HG03175 (cell line): ENCODE results near the gene SMIM27.
A peak's percentile ranks its signal among the peaks of the same experiment; 100 is the strongest.

Source experiments
- ATAC-seq: cut with Tn5 transposase; IDR thresholded peaks from one replicate; pipeline ENCODE4 v1.9.1; 2021; ENCODE audit warnings: mild to moderate bottlenecking, moderate library complexity; ENCODE audit not compliant: unreplicated experiment

SMIM27 gene

GRCh38 chr9:32554107-32554506 lies 2.0 kb downstream of the SMIM27 start:
- ATAC-seq: no peak

GRCh38 chr9:32554591-32554990 lies 2.5 kb downstream of the SMIM27 start:
- ATAC-seq: no peak

- ATAC-seq: no peak
Observed at GRCh38 chr9:32558408-32558934, 6.3 kb downstream of the SMIM27 start.

GRCh38 chr9:32565967-32566366 lies 13.8 kb downstream of the SMIM27 start:
- ATAC-seq: no peak

- ATAC-seq: no peak
Observed at GRCh38 chr9:32566770-32567169, 14.6 kb downstream of the SMIM27 start.

- ATAC-seq: no peak
Observed at GRCh38 chr9:32570262-32570661, 18.1 kb downstream of the SMIM27 start.

GRCh38 chr9:32571969-32572899 lies 20.1 kb downstream of the SMIM27 start:
- peak; percentile 93 for ATAC-seq

- ATAC-seq: peak; percentile 87
Observed at GRCh38 chr9:32572900-32573523, 20.9 kb downstream of the SMIM27 start, which contains the start of gene NDUFB6. Gene NDUFB6, minus strand, starts transcription at chr9:32573159. Its CDS starts 99 bp downstream, at chr9:32573060.

- ATAC-seq: no peak
Observed at GRCh38 chr9:32573821-32574220, 21.7 kb downstream of the SMIM27 start.

- ATAC-seq: no peak
Observed at GRCh38 chr9:32574858-32575257, 22.7 kb downstream of the SMIM27 start.

GRCh38 chr9:32577316-32577715 lies 25.2 kb downstream of the SMIM27 start:
- no peak for ATAC-seq

- ATAC-seq: no peak
Observed at GRCh38 chr9:32578976-32579375, 26.8 kb downstream of the SMIM27 start.

- peak; percentile 64 for ATAC-seq
Observed at GRCh38 chr9:32579706-32580331, 27.7 kb downstream of the SMIM27 start.

- ATAC-seq: no peak
Observed at GRCh38 chr9:32580631-32581300, 28.6 kb downstream of the SMIM27 start.

GRCh38 chr9:32581512-32582143 lies 29.5 kb downstream of the SMIM27 start:
- ATAC-seq: peak; percentile 38

- no peak for ATAC-seq
Observed at GRCh38 chr9:32584784-32585183, 32.7 kb downstream of the SMIM27 start.

- no peak for ATAC-seq
Observed at GRCh38 chr9:32587901-32588300, 35.8 kb downstream of the SMIM27 start.

GRCh38 chr9:32589083-32589723 lies 37.1 kb downstream of the SMIM27 start:
- ATAC-seq: no peak

GRCh38 chr9:32590476-32590875 lies 38.3 kb downstream of the SMIM27 start:
- no peak for ATAC-seq

- no peak for ATAC-seq
Observed at GRCh38 chr9:32590898-32591297, 38.8 kb downstream of the SMIM27 start.
